ENCODE results near the gene TARS1.

The TARS1 gene

GRCh38 chr5:33479311-33479710, 38.5 kb downstream of the TARS1 start:
- H3K4me3 ChIP-seq (replicated peaks in 1 of 2; ENCODE audit: low read depth in 2 of 2, low read length in 2 of 2), result no peak overlapping the region
- DNase-seq (ENCODE audit: low read depth in 2 of 2), result peak in 1 of 2 donors; percentile 7
- TF ChIP-seq, protein P1, sequence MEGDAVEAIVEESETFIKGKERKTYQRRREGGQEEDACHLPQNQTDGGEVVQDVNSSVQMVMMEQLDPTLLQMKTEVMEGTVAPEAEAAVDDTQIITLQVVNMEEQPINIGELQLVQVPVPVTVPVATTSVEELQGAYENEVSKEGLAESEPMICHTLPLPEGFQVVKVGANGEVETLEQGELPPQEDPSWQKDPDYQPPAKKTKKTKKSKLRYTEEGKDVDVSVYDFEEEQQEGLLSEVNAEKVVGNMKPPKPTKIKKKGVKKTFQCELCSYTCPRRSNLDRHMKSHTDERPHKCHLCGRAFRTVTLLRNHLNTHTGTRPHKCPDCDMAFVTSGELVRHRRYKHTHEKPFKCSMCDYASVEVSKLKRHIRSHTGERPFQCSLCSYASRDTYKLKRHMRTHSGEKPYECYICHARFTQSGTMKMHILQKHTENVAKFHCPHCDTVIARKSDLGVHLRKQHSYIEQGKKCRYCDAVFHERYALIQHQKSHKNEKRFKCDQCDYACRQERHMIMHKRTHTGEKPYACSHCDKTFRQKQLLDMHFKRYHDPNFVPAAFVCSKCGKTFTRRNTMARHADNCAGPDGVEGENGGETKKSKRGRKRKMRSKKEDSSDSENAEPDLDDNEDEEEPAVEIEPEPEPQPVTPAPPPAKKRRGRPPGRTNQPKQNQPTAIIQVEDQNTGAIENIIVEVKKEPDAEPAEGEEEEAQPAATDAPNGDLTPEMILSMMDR (IDR thresholded peaks at IDR 0.05; ENCODE audit: low read depth, low read length), result no peak

DNA sequence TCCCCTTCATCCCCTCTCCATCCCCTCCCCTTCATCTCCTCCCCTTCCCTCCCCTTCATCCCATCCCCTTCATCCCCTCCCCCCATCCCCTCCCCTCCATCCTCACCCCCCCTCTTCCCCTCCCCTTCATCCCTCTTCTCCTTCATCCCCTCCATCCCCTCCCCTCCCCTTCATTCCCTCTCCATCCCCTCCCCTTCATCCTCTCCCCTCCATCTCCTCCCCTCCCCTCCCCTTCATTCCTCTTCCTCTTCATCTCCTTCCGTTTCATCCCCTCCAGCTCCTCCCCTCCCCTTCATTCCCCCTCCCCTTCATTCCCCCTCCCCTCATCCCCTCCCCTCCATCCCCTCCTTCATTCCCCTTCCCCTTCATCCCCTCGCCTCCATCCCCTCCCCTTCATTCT, 40.1 kb downstream of the TARS1 start:
- TF ChIP-seq, protein P1 (IDR thresholded peaks at IDR 0.05; ENCODE audit: low read depth, low read length), result no peak
- no peak for DNase-seq (ENCODE audit: low read depth in 2 of 2)
- no peak overlapping the region for H3K4me3 ChIP-seq (replicated peaks in 1 of 2; ENCODE audit: low read depth in 2 of 2, low read length in 2 of 2)

- H3K4me3 ChIP-seq (replicated peaks in 1 of 2; ENCODE audit: low read depth in 2 of 2, low read length in 2 of 2), result no peak overlapping the region
- DNase-seq (ENCODE audit: low read depth in 2 of 2), result no peak
- TF ChIP-seq, protein P1 (IDR thresholded peaks at IDR 0.05; ENCODE audit: low read depth, low read length), result no peak
Measured at GRCh38 chr5:33482335-33482734, 41.6 kb downstream of the TARS1 start.

DNA sequence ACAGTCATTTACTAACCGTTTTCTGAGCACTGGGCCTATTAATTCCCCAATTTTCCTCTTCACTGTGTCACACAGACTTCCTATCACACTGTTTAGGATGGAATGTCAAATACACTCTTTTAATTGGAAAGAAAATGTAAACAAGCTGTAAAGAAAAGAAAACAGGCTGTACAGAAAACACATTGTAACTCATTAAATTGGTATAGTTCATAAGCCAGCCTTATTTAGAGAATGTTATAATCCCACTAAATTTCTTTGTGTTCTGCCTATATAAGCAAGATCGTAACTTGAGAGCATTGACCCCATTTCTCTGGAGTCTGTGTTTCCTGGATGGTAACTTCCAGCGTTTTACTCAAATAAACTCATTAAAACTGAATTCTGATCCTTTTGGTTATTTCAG, 46.5 kb downstream of the TARS1 start:
- TF ChIP-seq, protein P1 (IDR thresholded peaks at IDR 0.05; ENCODE audit: low read depth, low read length), result no peak
- DNase-seq (ENCODE audit: low read depth in 2 of 2), result no peak
- no peak overlapping the region for H3K4me3 ChIP-seq (replicated peaks in 1 of 2; ENCODE audit: low read depth in 2 of 2, low read length in 2 of 2)

DNA sequence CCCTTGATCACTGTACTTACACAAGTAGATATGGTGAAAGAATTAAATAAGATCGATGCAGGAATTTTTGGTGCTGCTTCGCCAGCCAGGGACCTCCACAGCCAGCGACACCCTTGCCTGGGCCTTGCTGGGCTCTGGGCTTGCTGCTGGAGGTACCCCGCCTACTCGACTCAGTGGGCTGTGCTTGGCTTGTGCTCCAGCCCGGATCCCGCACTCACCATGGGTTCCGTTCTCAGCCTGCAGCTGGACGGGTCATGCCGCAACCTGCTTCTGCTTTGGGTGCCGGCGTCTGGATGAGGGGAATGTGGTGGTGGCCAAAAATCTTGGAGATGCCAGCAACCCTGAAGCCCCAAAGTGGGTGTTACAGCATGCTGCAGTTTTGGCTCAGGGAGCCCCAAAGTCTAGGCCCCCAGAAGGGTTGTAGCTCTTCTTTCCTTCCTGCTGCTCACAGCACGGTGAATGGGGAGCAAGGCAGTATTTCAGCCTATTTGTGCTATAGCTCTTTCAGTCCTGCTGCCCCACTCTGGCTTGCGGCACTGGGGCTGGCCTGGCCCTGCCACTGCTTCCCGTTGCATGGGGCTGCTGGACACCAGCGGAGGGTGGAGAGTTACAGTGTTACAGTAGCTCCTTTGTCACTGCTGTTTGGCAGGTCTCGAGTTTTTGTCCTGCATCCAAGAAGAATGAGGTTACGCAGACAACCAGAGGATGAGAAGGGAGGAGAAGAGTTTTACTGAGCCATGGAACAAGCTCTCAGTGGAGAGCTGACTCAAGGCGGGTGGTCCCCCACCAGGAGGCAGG, 48.0 kb downstream of the TARS1 start:
- no peak overlapping the region for H3K4me3 ChIP-seq (replicated peaks in 1 of 2; ENCODE audit: low read depth in 2 of 2, low read length in 2 of 2)
- no peak for DNase-seq (ENCODE audit: low read depth in 2 of 2)
- TF ChIP-seq, protein P1 (IDR thresholded peaks at IDR 0.05; ENCODE audit: low read depth, low read length), result no peak

GRCh38 chr5:33489481-33490067, 48.8 kb downstream of the TARS1 start:
- DNase-seq (ENCODE audit: low read depth in 2 of 2), result no peak
- TF ChIP-seq, protein P1 (IDR thresholded peaks at IDR 0.05; ENCODE audit: low read depth, low read length), result no peak
- no peak overlapping the region for H3K4me3 ChIP-seq (replicated peaks in 1 of 2; ENCODE audit: low read depth in 2 of 2, low read length in 2 of 2)

All from cardiac fibroblast (primary cell).